ENCODE data around the gene ZNF254.

DNA sequence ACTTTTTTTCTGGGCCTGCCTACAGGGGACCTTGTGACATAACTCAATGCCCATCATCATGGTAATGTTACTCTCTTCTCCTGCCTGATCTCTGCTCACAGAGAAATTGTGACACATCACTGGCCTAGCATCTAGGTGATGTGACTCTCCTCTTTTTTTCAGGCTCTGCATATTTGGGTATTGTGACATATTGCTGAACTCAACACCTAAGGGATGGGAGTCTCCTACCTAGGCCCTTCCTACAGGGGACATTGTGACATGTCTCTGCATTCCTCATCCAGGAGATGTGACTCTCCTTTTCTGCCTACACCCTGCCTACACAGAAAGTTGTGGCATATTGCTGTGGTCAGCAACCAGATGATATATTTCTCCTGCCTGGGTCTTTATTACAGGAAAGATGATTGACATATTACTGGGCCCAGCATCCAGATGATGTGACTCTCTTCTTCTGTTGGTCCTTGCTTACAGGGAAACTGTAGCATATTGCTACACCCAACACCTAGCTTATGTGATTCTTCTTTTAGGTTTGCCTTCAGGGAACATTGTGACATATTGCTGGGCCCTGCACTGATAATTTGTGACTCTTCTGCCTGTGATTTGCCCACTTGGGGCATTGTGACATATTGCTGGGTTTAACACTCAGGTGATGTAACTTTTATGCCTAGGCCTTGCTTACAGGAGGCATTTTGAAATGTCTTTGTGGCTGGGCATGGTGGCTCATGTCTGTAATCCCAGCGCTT, 21.0 kb upstream of the ZNF254 start:
- TF ChIP-seq EZH2 (IDR thresholded peaks at IDR 0.05) (no peak), POLR2AphosphoS5 (IDR thresholded peaks at IDR 0.05; ENCODE audit: borderline replicate concordance, low read depth, low read length) (no peak), FOXP2 (optimal IDR thresholded peaks at IDR 0.05; ENCODE audit: control extremely low read depth, extremely low read length, insufficient read depth) (no peak)
